ENCODE data around the gene UBAP1L.
"Not testable (repeated sequence)": the region's sequence is repeated elsewhere in the genome, so short reads cannot be mapped to it uniquely, and the experiment has no call there.

The UBAP1L gene

GRCh38 chr15:65115086-65115485 lies at the start of gene UBAP1L:
TSS of gene UBAP1L (minus strand) at chr15:65115200. CDS start at chr15:65106215, 8,985 bp downstream.
- H3K4me3 ChIP-seq (ENCODE audit: low read depth, low read length) = no peak within 1 kb of the TSS
- no peak for TF ChIP-seq CTCF (IDR thresholded peaks at IDR 0.05; ENCODE audit: low read depth, low read length)

- H3K4me3 ChIP-seq (ENCODE audit: low read depth, low read length) = no peak overlapping the region
- TF ChIP-seq CTCF (IDR thresholded peaks at IDR 0.05; ENCODE audit: low read depth, low read length) = no peak
These were observed 49.1 kb upstream of the UBAP1L start for GRCh38 chr15:65164139-65164538.

GRCh38 chr15:65163041-65163440 lies 48.0 kb upstream of the UBAP1L start:
- no peak overlapping the region for H3K4me3 ChIP-seq (ENCODE audit: low read depth, low read length)
- no peak for TF ChIP-seq CTCF (IDR thresholded peaks at IDR 0.05; ENCODE audit: low read depth, low read length)

- no peak overlapping the region for H3K4me3 ChIP-seq (ENCODE audit: low read depth, low read length)
- no peak for TF ChIP-seq CTCF (IDR thresholded peaks at IDR 0.05; ENCODE audit: low read depth, low read length)
These were observed 41.7 kb upstream of the UBAP1L start for GRCh38 chr15:65156692-65157091.

- H3K4me3 ChIP-seq (ENCODE audit: low read depth, low read length) = no peak overlapping the region
- TF ChIP-seq CTCF (IDR thresholded peaks at IDR 0.05; ENCODE audit: low read depth, low read length) = no peak
These were observed 39.7 kb upstream of the UBAP1L start for GRCh38 chr15:65154720-65155119.

GRCh38 chr15:65147902-65148301 lies 32.9 kb upstream of the UBAP1L start:
- no peak for TF ChIP-seq CTCF (IDR thresholded peaks at IDR 0.05; ENCODE audit: low read depth, low read length)
- H3K4me3 ChIP-seq (ENCODE audit: low read depth, low read length) = no peak overlapping the region

- H3K4me3 ChIP-seq (ENCODE audit: low read depth, low read length) = no peak overlapping the region
- no peak for TF ChIP-seq CTCF (IDR thresholded peaks at IDR 0.05; ENCODE audit: low read depth, low read length)
These were observed 31.4 kb upstream of the UBAP1L start for GRCh38 chr15:65146438-65146837.

GRCh38 chr15:65138631-65139030 lies 23.6 kb upstream of the UBAP1L start:
- H3K4me3 ChIP-seq (ENCODE audit: low read depth, low read length) = not testable (repeated sequence)

GRCh38 chr15:65137893-65138292 lies 22.9 kb upstream of the UBAP1L start:
- not testable (repeated sequence) for H3K4me3 ChIP-seq (ENCODE audit: low read depth, low read length)

GRCh38 chr15:65137089-65137488 lies 22.1 kb upstream of the UBAP1L start:
- H3K4me3 ChIP-seq (ENCODE audit: low read depth, low read length) = not testable (repeated sequence)

All from WI38 (cell line).